G401.6 (cell line): ENCODE data around the gene KRTAP10-2.
"Not testable (repeated sequence)": the region's sequence is repeated elsewhere in the genome, so short reads cannot be mapped to it uniquely, and the experiment has no call there.

Source experiments
- FAIRE-seq: peaks from 2 replicates; lab custom pipeline; 2012; peaks lifted over from hg19 to GRCh38; lab: Jason Lieb, UNC

KRTAP10-2 gene

DNA sequence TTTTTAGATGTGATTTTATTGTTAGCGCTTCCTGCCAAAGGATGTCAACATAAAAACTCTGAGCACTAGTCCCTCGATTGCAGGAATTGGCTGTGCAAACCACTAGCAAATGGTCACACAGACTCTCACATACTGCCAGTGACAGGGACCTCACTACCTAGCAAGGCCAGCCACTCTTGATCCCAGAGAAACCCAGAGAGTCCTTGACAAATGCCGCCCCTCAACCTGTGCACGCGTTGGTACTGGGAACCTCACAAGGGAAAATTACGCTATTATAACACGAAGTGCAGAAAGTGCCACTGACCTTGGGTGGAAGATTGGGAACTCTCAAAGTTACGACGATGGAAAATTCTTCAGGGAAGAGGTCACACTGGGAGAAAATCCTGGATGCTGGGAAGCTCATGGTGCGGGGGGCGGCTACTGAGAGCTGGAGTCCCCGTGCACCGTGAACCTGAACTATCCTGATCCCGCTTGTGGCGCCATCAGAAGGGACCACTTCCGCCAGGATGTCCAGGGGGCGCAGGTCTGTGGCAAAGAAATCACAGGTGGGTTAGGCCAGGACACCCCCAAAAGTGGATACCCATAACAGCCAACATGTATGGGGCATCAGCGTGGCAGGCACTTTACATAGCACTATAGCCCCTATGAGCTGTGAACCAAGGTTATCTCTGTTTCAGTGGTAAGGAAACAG, 16.3 kb upstream of the KRTAP10-2 start:
- FAIRE-seq: no peak

DNA sequence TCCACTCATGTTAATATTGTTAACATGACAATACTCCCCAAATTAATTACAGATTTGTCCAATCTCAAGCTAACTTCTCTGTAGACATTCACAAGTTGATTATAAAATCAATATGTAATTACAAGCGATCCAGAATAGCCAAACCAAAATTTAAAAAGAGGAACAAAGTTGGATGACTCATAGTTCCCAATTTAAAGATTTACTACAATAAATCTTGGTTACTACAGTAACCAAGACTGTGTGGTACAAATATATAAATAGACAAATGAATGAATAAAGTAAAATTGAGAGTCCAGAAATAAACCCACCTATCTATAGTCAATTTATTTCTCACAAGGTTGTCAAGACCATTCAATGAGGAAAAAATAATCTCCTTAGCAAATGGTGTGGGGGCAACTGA, 15.1 kb upstream of the KRTAP10-2 start:
- no peak for FAIRE-seq

DNA sequence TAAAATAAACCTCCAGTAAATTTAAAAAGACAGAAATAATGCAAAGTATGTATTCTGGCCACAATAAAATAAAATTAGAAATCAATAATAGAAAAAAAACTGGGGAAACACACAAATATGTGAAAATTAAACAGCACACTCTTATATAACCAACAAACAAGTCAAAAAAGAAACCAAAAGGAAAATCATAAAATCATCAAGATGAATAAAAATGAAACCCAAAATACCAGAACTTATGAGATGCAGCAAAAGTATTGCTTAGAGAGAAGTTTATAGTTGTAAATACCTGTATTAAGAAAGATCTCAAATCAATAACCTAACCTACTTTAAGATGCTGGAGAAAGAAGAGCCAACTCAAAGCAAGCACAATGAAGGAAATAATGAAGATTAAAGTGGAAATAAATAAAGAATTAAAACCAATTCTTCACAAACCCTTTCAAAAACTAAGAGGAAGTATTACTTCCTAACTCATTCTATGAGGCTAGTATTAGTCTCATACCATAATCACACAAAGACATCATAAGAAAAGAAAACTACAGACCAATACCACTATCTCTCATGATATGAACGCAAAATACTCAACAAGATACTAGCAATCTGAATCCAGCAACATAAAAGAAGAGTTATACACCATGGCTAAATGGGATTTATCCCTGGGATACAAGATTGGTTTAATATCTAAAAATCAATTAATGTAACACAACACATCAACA, 13.7 kb upstream of the KRTAP10-2 start:
- FAIRE-seq: no peak

DNA sequence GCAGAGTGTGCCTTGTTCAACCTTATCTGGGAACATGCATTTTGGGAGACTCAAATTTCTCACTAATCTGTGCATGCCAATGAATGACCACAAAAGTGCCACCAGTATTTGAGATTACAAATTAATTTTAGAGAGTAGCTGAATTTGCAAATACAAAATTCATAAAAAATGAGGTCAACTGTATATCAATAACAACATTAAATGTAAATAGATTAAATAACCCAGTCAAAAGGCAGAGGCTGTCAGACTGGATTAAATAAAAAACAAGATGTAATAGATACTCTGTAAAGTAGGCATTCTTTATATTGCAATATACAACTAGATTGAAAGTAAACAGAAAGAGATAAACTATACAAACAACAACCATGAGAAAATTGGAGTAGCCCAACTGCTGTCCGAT, 12.8 kb upstream of the KRTAP10-2 start:
- no peak for FAIRE-seq

DNA sequence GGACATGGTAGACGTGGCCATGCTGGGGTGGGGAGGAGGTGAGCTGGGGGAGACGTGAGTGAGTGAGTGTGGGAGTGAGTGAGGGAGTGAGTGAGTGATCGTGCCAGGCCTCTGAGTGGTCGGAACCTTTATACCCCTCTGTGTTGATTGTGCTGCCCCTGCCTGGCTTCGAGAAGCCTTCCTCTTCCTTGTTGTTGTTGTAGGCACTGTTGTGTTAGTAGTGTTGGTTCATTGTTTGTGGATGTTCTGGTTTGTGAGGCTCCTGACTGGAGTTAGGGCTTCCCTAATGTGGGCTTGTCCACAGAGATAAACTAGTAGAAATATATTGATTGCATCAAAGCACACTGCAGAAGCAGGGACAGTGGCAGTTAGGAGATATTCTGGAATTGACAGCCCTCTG, 7.4 kb upstream of the KRTAP10-2 start, which contains the start of gene KRTAP10-3:
TSS of gene KRTAP10-3 (minus strand) at position 101 of the 400 bp plus-strand sequence. CDS start at position 21, 80 bp downstream.
- no peak for FAIRE-seq

DNA sequence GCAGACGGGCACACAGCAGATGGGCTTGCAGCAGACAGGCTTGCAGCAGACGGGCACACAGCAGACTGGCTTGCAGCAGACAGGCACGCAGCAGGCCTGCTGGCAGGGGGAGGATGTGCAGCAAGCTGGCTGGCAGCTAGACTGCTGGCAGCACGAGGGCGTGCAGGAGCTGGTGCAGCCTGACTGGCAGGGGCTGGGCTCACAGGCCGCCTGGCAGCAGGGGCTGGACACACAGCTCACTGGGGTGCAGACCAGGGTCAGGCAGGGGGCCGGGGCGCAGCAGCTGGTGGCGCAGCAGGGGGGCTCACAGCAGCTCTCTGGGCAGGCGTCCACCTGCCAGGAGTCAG, 7.0 kb upstream of the KRTAP10-2 start:
- FAIRE-seq: not testable (repeated sequence)

DNA sequence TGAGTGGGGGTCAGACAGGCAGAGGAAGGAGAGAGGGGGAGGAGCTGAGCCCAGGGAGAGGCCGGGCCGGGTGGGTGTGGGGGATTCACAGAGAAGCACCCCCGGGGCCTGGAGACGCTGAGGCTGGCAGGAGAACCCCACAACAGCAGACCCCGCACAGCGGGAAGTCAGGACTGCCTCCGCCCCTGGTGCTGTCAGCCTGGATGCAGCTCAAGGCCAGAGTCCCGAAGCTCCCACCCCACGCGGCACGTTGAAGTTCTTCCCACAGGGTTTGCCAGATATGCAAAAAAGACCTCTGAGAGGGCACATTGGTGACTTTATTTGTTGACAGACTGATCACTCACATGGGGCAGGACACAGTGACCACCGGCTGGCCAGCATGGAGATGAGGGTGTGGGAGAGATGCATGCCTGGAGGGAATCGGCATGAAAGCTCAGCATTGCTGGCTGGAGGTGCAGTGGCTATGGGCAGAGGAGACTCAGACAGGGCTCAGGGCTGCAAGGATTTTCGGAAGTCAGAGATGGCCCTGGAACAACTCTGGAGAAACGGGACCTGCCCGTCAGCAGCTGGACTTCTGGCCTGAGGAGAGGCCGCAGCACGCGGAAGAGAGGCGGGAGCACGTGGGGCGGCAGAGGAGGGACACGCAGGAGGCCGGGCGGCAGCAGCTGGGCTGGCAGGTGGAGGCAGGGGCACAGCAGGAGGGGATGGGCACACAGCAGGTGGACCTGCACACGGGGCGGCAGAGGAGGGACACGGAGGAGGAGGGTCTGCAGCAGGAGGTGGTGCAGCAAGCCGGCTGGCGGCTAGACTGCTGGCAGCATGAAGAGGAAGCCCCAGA, 6.4 kb upstream of the KRTAP10-2 start:
- FAIRE-seq: no peak

DNA sequence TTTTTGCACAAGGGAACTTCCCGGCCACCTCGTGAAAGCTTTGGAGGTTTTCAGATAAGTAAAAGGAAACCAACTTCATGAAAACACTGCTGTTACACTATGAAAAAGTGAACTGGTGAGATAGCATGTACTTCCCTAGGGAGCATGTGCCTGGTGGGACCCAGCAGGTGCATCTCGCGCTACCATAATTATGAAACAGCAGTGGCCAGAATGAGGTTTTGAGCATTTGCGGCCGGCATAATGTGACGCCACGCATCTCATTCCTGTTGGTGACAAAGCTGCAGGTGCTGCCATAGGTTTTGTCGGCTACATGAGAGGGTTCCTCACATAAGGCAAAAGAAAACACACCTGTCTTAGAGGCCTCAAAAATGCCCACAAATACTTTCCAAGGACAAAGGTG, 5.6 kb upstream of the KRTAP10-2 start:
- no peak for FAIRE-seq

DNA sequence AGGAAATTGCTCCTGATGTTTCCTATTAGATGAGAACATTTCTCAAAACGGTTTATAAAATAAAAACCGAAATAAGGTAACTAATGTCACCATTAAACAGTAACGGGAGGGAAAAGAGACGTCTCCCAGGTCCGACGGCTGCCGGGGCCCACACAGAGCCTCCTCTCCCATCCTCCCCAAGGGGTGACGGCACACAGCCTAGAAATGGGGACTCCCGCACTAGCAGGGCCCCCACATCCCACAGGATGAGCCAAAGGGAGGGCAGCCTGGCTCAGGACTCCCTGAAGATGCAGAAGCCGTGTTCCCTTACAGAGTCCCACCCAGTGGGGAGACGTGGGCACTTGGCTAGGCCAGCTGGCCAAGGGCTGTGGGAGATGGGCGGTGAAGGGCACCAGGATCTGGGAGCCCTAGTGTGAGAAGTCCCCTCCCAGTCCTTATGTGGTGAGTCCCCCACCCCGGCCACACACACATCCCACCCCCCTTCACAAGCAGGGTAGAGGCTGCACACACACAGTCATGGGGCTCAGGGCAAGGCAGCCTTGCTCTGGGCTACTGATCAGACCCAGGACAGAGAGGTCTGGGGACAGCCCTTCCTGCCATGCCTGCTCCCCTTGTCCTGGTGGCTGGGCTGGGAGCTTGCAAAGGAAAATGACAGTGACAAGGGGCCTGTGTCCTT, 4.0 kb upstream of the KRTAP10-2 start:
- FAIRE-seq: no peak

DNA sequence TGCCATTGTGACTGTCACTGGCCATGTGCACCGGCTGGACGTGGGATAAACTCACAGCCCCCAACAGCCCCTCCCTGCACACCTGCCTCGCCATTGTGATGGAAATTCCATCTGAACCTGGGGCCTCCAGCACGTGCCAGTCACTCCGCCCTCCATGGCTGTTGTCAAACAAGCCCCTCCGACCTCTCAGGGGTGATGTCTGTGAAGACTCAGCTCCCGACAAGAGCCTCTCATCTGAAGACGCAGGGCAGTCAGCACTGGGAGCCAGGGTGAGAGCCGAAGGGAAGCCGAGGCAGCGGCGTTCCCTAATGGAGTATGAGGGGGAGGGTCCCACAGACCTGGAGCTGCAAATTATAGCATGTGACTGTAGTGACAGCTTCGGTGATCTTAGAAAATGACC, 1.4 kb upstream of the KRTAP10-2 start:
- no peak for FAIRE-seq

DNA sequence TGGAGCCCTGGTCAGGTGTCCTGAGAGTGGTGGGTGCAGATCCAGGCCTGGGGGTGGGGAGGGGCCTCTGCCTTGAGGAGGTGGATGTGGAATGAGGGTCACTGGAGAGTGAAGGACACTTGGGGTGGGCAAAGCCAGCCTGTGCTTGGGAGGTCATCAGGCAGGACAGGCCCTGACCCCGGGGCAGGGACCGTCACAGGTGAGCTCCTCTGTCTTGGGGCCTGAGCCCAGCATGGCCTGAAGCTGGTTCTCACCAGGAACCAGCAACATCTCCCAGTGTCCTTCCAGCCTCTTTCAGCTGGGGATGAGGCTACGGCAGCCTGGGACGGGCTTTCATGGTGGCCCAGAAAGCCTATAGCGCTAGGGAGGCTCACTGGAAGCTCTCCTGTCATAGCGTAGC, 831 bp upstream of the KRTAP10-2 start:
- no peak for FAIRE-seq

DNA sequence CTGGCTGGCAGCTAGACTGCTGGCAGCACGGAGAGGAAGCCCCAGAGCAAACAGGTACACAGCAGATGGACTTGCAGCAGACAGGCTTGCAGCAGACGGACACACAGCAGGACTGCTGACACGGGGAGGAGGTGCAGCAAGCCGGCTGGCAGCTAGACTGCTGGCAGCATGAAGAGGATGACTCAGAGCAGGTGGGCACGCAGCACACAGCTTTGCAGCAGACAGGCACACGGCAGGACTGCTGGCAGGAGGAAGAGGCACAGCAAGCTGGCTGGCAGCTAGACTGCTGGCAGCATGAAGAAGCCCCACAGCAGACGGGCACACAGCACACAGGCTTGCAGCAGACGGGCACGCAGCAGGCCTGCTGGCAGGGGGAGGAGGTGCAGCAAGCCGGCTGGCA, 498 bp downstream of the KRTAP10-2 start:
- FAIRE-seq: no peak

DNA sequence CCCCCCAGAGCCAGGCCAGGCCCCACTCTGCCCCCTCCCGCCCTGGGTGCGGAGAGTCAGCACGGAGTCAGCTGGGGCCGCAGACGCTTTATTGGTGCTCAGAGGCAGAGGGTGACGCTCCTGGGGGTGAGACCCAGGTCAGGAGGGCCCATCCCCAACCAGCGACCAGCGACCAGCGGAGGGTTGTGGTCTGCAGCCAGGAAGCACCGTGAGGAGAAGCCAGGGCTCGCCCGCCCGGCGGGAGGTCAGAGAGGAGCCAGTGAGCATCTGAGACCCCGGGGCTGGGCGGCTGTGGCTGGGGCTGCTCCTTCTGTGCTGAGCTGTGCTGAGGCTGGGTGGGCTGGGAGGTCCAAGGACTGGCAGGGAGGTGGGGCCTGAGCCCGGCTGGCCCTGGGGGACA, 1.0 kb downstream of the KRTAP10-2 start:
- FAIRE-seq: not testable (repeated sequence)

DNA sequence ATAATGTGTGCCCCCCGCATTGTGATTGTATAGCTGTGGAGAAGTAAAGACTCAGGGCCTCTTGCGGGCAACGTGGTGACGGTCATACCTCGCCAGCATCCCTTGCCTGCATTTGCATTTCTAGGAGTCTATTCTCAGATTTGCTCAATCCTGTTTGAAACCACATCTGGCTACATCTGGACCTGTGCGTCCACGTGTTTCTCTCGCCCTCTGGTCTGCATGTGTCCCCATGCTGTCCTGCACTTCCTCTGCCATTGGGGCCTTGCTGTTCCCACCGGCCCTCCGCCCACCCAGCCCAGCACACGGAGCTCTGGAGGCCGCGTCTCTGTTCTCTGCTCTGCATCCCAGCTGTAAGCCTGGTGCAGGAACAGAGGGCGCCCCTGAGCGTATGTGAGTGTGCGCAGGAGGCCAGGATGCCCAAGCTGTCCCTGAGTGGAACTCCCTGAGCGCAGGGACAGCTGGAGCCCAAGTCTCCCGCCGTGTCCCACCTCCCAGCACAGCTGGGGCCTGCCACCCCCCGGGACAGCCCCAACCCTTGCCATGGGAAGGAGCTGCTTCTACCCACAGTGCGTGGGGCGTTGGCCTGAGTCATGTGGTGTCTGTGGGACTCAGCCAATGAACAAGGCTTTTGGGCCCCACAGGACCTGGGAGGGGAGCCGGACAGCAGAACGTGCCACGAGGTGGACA, 1.6 kb downstream of the KRTAP10-2 start:
- no peak for FAIRE-seq

DNA sequence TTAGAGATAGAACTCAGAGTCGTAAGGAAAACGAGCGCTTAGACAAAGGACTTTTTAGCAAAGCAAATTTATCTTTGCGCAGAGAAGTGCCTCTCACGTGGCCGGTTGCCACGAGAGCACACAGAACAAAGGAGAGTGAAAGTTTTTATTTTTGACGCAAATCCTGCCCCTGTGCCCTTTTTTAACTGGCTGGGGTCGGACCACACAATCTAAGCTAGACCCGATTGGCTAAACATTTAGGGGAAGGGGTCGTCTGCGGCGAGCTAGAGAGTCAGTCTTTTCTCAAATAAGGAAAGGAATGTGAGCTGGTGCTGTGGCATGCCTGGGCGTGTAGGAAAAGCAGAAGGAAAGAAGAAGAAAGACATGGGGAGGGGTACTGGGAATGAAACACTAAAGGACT, 2.4 kb downstream of the KRTAP10-2 start:
- no peak for FAIRE-seq

DNA sequence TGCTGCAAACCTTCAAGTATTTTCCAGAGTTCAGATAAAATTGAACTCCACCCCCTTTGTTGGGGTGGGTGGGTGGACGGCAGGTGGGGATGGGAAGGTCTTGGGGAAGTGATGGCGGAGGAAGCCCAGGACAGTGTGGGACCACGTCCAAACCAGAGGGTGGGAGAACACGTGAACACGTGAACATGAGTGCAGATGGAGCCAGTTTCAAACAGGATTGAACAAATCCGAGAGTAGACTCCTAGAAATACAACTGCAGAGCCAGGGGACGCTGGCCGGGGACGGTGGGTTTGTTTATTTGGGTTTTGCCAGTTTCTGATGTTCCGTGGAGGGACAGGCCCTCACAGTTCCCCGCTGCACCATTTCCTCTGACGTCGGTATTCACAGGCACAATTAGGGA, 2.9 kb downstream of the KRTAP10-2 start:
- FAIRE-seq: no peak

DNA sequence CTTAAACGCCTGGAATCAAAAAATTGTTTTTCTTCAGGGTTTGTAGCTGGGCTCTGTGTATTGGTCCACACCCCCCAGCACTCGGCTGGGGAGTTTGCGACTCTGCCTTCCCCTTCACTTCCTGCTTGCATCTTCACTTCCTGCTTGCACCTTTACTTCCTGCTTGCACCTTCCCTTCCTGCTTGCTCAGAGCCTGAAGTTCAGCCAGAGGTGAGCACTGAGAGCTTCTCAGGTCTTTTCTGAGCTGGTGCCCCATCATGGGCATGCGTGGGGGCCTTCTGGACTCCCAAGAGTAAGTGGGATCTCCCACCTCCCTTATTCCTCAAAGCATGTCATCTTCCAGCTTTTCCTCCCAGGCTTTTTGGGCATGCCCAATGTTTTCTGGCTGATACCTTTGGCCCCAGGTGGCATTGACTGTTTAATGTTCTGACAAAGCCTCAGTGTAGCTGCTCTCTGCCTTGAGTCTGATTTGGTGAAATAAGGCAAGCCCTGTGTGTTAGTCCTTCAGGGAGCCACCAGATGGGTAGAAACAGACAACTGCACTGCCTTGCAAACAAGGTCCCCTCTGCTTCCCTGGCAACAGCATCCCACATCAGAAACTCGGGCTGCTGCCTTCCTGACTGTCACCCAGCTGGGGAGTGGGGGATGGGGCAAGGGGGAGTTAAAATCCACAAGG, 3.5 kb downstream of the KRTAP10-2 start:
- no peak for FAIRE-seq

DNA sequence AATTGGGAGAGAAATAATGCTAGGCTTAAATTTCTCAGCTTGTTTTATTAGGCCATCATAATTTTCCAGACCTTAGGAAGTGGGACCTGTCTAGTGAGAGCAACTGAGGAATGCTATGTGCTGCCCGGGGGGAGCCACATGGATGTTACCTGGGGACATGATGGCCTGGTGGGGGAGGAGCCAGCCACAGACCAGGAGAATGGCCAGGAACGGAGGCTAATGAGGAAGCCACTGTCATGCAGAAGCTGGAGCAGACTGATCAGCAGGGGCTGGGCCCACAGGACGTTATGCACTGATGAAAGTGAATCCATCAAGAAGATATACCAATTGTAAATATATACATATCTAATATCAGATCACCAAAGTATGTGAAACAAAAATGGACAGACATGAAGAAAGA, 6.7 kb downstream of the KRTAP10-2 start:
- FAIRE-seq: no peak

DNA sequence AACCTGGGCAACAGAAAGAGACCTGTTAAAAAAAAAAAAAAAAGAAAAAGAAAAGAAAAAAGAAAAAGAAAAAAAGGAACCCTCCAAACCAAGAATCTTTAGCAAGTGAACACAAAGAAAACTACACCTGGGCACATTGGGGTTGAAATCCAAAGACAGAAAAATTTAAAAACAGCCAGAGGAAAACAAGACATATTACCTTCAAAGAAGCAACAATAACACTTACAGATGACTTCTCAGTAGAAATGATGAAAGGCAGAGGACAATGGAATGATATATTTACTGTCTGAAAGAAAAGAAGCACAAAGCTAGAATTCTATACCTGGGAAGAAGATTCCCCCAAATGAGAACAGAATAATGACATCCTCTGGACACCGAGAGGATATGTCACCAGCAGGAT, 8.6 kb downstream of the KRTAP10-2 start:
- FAIRE-seq: no peak

DNA sequence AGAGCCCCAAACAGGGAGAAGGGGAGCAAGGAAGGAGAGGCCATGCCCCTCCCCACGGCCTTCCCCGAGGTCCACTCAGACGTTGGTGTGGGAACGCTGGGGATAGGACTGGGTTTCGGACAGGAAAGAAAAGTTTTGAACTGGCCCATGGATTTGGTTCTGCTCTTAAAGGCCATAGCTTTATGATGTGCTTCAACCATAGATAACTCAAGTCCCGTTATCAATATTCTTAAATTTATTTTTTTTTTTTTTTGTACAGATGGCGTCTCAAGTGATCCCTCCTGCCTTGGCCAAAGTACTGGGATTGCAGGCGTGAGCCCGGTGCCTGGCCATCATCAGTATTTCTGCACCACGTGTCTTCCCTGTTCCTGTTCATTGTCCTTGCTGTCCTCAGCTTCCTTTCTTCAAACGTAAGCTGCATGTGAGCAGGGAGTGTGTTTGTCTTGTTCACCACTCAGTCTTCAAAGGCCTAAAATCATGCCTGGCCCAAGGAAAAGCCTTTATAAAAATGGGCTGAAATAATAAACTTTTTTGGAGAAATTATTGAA, 10.5 kb downstream of the KRTAP10-2 start:
- FAIRE-seq: no peak

DNA sequence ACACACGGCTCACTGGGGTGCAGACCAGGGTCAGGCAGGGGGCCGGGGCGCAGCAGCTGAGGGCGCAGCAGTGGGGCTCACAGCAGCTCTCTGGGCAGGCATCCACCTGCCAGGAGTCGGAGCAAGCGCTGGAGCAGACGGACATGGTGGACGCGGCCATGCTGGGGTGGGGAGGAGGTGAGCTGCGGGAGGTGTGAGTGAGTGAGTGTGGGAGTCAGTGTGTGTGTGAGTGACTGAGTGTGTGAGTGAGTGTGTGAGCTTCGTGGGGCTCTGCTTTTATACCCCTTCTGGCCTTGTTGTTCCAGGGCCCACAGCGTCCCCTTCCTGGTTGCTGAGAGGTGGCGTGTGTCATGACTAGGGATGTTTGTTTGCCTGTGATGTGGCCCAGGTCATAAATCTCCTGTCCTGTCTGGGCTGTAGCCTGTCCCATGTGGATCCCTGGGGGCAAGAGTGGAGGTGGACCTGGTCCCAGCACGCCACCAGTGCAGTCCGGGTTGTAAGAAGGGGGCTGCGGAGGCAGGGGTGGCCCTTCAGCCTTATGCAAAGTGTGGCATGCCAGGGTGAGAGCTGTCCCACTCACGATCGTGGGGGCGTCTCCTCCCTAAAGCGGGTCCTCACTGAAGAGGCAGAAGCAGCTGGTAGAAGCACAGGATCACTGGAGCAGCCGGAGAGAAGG, 11.2 kb downstream of the KRTAP10-2 start, which contains the start of gene KRTAP10-1:
TSS of gene KRTAP10-1 (minus strand) at position 205 of the 676 bp plus-strand sequence. CDS start at position 160, 45 bp downstream.
- no peak for FAIRE-seq
